ENCODE measurements around the gene ZNF74.

Gene ZNF74

GRCh38 chr22:20397498-20397897 lies 3.5 kb downstream of the ZNF74 start:
- no peak for DNase-seq (ENCODE audit: low read depth, low spot score)
- no peak for TF ChIP-seq CTCF (IDR thresholded peaks at IDR 0.05; ENCODE audit: low read depth, low read length)
- in situ Hi-C loops (cut with HindIII; ENCODE audit: low sequenced_read_pairs): no loop called here
- no peak overlapping the region for H3K4me3 ChIP-seq (ENCODE audit: low read depth, low read length)

- no peak for TF ChIP-seq CTCF (IDR thresholded peaks at IDR 0.05; ENCODE audit: low read depth, low read length)
- H3K4me3 ChIP-seq (ENCODE audit: low read depth, low read length): no peak overlapping the region
- in situ Hi-C loops (cut with HindIII; ENCODE audit: low sequenced_read_pairs): no loop called here
- no peak for DNase-seq (ENCODE audit: low read depth, low spot score)
Observed at GRCh38 chr22:20398420-20398819, 4.5 kb downstream of the ZNF74 start.

- TF ChIP-seq CTCF (IDR thresholded peaks at IDR 0.05; ENCODE audit: low read depth, low read length): no peak
- H3K4me3 ChIP-seq (ENCODE audit: low read depth, low read length): no peak overlapping the region
- DNase-seq (ENCODE audit: low read depth, low spot score): no peak
- in situ Hi-C loops (cut with HindIII; ENCODE audit: low sequenced_read_pairs): no loop called here
Observed at GRCh38 chr22:20399866-20400605, 6.1 kb downstream of the ZNF74 start.

GRCh38 chr22:20400606-20401375 lies 6.8 kb downstream of the ZNF74 start:
- TF ChIP-seq CTCF (IDR thresholded peaks at IDR 0.05; ENCODE audit: low read depth, low read length): no peak
- no peak for DNase-seq (ENCODE audit: low read depth, low spot score)
- H3K4me3 ChIP-seq (ENCODE audit: low read depth, low read length): no peak overlapping the region
- in situ Hi-C loops (cut with HindIII; ENCODE audit: low sequenced_read_pairs): no loop called here

- DNase-seq (ENCODE audit: low read depth, low spot score): no peak
- TF ChIP-seq CTCF (IDR thresholded peaks at IDR 0.05; ENCODE audit: low read depth, low read length): no peak
- in situ Hi-C loops (cut with HindIII; ENCODE audit: low sequenced_read_pairs): no loop called here
- no peak overlapping the region for H3K4me3 ChIP-seq (ENCODE audit: low read depth, low read length)
Observed at GRCh38 chr22:20401376-20402014, 7.5 kb downstream of the ZNF74 start.

GRCh38 chr22:20402960-20403778 lies 9.2 kb downstream of the ZNF74 start:
- H3K4me3 ChIP-seq (ENCODE audit: low read depth, low read length): no peak overlapping the region
- no peak for DNase-seq (ENCODE audit: low read depth, low spot score)
- no peak for TF ChIP-seq CTCF (IDR thresholded peaks at IDR 0.05; ENCODE audit: low read depth, low read length)
- in situ Hi-C loops (cut with HindIII; ENCODE audit: low sequenced_read_pairs): no loop called here
